Hepatocyte (in vitro differentiated cells): ENCODE measurements around the gene CRISP2.

Experiments used
- EZH2 ChIP-seq: fragments of 200-600 bp; sonication (generic); IDR thresholded peaks from 2 replicates; pipeline ENCODE4 v1.6.1; 2016; ENCODE audit warnings: antibody characterized with exemption, mild to moderate bottlenecking, borderline replicate concordance
- EZH2phosphoT487 ChIP-seq: fragments of 200-600 bp; sonication (generic); IDR thresholded peaks from one replicate; pipeline ENCODE4 v1.6.1; 2018; ENCODE audit warnings: antibody characterized with exemption, mild to moderate bottlenecking, low read depth, moderate library complexity; ENCODE audit not compliant: unreplicated experiment, severe bottlenecking
- TF ChIP-seq, protein P1 (sequence below): fragments of 200-600 bp; sonication (generic); IDR thresholded peaks from 2 replicates; pipeline ENCODE4 v1.5.1; 2016; ENCODE audit warnings: antibody characterized with exemption, mild to moderate bottlenecking; ENCODE audit not compliant: poor library complexity

GRCh38 chr6:49668083-49668511 lies 45.2 kb downstream of the CRISP2 start:
- TF ChIP-seq EZH2, result no peak
- TF ChIP-seq, protein P1, sequence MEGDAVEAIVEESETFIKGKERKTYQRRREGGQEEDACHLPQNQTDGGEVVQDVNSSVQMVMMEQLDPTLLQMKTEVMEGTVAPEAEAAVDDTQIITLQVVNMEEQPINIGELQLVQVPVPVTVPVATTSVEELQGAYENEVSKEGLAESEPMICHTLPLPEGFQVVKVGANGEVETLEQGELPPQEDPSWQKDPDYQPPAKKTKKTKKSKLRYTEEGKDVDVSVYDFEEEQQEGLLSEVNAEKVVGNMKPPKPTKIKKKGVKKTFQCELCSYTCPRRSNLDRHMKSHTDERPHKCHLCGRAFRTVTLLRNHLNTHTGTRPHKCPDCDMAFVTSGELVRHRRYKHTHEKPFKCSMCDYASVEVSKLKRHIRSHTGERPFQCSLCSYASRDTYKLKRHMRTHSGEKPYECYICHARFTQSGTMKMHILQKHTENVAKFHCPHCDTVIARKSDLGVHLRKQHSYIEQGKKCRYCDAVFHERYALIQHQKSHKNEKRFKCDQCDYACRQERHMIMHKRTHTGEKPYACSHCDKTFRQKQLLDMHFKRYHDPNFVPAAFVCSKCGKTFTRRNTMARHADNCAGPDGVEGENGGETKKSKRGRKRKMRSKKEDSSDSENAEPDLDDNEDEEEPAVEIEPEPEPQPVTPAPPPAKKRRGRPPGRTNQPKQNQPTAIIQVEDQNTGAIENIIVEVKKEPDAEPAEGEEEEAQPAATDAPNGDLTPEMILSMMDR, result no peak
- TF ChIP-seq EZH2phosphoT487, result no peak
